ENCODE measurements around the gene RPL5.

GRCh38 chr1:92838519-92838918 lies 6.7 kb downstream of the RPL5 start:
- TF ChIP-seq POLR2A (IDR thresholded peaks at IDR 0.05) (no peak), CTCF (IDR thresholded peaks at IDR 0.05 in 4 of 5, conservative IDR thresholded peaks at IDR 0.05 in 1 of 5) (no peak)

Measured in gastrocnemius medialis (tissue), 4 donors.